HG02623 (cell line): ENCODE data around the gene COMMD10.
"Not testable (repeated sequence)": the region's sequence is repeated elsewhere in the genome, so short reads cannot be mapped to it uniquely, and the experiment has no call there.

Experiments used
- ATAC-seq: cut with Tn5 transposase; IDR thresholded peaks from one replicate; pipeline ENCODE4 v1.9.1; 2021; ENCODE audit warnings: moderate library complexity; ENCODE audit not compliant: unreplicated experiment

The COMMD10 gene

DNA sequence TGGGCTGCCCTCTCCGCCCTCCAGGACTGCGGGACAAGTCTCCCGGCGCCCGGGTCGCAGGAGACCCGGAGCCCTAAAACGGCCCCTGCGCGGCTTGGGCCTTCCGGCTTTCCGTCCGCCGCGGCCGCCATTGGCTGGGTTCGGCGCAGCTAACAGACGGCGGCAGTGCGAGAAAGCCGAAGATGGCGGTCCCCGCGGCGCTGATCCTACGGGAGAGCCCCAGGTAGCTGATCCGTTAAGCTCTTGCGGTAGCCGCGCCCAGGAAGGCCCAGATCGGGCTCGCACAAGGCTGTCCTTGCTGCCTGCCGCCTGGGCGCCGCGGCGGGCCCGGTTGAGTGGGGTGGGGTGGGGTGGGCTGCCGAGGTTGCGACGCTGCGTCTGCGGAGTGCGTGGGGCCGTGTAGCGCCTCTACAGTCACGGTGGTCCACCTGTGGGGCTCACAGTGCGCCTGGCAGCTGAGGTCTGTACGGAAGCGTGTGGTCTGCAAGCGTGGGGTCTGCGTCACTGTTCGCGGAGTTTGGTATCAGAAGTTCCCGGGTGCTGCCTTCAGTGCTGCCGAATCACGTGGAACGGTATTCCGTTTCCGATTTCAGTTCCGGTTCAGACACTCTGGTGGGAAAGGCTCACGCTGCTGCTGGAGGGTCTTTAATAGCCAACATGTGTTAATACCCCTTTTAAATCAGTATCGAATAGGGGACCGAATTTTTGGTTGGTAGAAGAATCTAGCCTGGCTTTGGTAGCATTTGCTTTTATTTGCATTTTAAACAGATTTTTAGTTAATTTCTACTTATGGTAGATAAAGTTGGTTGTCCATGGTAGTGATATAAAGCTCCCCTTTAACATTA lies at the start of gene COMMD10:
Gene COMMD10 (plus strand): TSS at position 155 of the 845 bp plus-strand sequence.
- ATAC-seq: peak; percentile 85

DNA sequence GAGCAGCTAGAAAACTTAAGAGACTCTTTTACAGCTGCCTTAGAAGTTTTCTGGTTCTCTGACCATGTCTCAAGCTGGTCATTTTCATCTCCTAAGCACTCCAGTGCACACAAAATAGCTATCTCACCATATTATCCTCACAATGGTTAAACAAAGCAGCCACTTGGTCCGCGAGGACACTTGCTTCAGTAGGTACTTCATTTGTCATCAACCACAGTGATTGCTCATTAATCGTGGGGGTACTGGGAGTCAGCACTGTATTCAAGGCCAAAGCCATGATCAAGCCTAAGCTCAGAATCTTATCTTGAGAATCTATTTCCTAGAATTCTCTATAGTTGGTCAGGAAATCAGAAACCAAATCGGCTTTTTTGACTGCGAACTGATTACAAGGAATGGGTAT lies 49.7 kb upstream of the COMMD10 start:
- no peak for ATAC-seq

DNA sequence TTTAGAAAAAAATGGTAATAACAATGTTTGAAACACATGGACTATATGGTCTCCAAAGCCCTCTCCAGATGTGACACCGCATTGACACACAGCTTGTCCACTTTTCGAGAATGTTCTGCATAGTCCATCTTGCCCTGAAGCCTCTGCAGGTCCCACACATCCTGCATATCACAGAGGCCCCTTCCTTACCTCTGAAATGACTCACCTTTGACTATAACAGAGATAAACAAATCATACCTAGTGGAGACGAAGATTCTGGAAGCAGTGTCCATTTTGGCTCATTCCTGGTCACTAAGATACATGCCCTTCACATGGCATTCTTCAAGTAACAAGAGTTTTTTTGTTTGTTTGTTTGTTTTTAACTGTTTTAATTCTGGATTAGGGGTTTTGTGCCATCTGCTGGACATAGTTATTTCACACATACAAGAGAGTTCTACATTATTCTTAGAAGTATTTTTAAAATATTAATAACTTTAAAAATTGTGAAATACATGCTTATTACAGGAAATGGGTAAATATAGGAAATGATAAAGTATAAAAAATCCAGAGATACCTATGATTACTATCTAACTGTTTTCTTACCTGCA lies 47.5 kb upstream of the COMMD10 start:
- ATAC-seq: no peak

DNA sequence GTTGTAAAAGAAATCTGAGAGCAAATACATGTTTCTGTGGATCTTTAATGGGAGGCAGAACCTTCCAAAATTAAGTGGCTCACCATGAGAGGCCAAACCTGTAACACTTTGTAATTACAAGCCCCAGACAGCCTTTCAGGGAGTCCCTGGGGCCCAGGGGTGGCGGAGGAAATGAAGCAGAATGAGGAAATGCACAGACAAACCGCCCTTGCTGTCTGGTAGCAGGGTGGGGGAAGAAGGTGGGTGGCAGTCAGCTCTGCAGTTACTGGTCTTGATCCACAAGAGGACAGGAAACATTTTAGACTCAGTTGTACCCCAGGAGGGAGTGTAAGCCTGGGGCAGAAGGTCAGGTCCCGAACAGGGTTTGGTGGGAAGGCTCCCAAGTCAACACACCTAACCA lies 46.0 kb upstream of the COMMD10 start:
- ATAC-seq: peak; percentile 79

DNA sequence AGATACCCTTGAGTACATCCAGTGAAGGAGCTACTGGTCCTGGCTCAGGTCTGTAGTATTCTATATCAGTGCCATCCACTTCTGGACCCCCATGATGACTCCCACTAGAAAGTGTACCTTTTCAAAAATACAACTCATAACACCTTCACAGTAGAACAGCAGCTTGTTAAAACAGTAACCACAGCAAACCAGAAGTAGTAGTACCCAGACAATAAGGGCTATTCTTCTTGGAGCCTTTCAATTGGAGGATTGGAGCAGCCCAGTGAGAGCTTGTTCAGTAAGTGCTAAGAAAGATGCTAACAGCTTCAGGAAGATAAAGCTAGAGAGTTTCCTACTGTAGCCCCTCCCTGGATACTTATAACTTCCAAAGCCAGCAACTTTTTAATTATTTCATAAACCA lies 42.5 kb upstream of the COMMD10 start:
- ATAC-seq: no peak

DNA sequence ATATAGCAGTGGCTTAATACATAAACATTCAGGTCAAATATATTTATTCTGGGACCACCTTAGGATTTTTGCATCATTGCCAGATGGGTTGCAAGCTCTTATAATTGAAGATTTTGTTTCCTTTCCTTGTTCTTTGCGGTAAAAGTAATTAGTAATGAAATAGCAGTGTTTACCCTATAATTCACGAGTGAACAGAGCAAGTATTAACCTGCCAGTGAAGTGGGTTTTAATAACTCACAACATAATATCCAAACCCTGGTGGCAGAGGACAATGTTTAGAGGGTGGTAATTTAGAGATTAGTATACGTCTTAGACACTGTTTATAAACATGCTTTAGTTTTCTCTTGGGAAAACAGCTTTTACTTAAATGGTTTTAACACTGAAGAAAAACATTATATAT lies 40.8 kb upstream of the COMMD10 start:
- ATAC-seq: no peak

DNA sequence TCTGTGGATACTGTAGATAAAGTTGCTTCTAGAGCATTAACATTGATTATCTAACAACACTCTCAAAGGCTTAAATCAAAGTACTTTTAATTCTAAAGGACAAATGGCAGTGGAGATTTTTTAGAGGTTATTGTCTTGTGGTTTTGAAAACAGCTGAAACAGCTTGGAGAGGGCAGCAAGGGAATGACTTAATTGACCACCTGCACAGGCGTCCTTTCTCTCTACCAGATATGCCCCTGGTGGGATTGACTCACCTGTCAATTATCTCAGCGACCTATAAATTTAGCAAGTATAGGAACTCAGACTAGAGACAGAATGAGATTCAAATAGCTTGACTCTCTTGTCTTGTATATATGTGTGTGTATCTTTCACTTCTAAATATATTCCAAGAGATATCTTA lies 39.0 kb upstream of the COMMD10 start:
- no peak for ATAC-seq

DNA sequence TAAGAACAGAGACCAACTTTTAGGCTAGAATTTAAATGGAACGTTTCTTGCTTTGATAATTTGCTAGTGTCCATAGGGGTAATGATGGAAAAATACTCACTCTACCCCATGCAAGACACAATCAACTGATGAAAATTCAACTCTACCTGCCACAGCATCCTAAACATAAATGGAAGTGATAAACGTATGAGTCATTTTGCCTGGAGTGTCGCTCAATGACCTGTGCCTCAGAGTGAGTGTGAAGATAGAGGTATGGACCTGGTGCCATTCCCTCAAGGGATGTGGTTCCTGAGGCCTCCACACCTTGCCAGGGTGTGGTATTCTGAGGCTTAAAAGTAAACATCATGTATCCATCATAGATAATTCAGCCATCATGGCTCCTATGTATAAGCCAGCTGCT lies 38.6 kb upstream of the COMMD10 start:
- ATAC-seq: no peak

DNA sequence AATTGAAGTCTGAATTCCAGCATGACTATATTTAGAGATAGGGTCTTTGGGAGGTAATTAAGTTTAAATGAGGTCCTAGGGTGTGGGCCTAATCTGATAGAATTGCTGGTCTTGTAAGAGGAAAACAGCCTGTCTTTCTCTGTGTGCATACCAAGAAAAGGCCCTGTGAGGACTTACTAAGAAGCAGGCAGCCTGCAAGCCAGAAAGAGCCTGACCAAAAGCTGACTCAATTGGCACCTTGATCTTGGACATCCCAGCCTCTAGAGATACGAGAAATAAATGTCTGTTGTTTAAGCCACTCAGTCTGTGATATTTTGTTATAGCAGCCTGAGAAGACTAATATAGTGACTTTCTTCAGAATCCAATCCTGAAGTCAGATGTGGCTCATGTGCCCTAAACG lies 38.0 kb upstream of the COMMD10 start:
- no peak for ATAC-seq

DNA sequence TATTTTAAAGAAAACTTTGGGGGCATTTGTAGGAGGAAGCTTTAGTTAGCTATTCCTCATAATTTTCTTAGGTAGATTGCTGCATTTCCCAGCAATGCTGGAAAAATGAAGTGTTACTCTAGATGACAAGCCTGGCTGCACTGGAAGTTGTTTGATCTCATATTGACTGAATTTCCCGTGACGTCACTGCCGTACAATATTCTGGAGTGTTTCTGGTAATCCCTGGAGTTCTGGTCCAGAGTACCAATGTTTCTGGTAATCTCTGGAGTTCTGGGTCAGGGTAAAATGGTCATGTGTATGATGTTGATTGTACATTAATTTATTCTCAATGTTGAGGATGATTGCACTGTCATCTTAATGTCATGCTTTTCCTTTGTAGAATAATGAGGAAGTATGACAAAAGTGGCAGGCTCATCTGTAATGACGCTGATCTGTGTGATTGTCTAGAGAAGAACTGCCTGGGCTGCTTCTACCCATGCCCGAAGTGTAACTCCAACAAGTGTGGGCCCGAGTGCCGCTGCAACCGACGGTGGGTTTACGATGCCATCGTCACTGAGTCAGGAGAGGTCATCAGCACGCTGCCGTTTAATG lies 26.4 kb upstream of the COMMD10 start:
- no peak for ATAC-seq

DNA sequence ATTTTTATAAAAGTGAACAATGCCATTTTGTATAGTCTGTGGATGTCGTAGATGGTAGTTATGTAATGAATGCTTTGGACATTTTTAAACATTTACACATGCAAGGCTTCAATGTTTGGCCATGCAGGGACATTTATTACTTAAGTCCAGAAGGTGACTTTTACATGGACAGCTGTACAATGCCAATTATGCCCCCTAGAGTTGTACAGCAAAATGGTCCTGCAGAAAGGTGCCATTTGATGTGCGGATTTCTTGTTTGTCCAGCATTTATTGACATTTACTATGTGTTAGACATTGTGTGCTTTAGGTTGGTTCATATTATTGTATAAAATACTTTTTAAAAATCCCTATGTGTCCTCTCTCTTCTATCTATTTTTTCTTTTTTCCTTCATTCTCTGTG lies 22.5 kb upstream of the COMMD10 start:
- no peak for ATAC-seq

DNA sequence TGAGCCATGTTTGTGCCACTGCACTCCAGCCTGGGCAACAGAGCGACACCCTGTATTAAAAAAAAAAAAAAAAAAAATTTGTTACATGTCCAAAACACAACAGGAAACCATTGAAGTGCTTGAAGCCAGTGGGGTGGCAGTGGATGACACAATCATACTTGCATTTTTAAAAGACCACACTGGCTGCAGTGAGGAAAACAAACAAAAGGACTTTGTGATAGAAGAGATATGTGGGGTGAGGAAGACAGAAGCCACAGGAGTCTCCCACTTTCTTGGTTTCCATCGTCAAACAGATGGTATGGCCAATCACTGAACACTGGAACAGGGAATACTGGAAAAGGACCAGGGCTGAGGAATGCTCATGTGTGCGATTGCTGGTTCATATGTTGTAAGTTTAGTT lies 20.9 kb upstream of the COMMD10 start:
- ATAC-seq: no peak

DNA sequence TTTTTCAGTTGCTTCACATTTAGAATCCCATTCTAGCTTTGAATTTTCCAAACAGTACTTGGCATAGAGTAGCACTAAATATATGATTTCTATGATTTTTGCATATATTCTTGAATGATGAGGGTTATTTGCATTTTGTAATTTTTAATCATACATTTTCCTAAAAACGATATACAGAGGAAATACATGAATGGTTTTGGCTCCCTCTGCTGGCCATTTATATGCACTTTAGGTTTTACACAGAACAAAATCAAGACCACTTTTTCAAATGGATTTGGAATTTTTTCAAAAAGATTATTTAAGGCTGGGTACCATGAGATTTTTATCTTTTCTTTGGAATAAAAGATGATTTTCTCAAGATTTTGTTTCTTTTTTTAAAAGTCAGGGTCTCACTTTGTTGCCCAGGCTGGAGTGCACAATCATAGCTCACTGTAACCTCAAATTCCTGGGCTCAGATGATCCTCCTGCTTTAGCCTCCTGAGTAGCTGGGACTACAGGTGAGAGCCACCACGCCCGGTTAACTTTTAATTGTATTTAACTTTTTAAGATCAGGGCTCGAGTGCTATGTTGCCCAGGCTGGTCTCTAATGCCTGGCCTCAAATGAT lies 16.7 kb upstream of the COMMD10 start:
- no peak for ATAC-seq

DNA sequence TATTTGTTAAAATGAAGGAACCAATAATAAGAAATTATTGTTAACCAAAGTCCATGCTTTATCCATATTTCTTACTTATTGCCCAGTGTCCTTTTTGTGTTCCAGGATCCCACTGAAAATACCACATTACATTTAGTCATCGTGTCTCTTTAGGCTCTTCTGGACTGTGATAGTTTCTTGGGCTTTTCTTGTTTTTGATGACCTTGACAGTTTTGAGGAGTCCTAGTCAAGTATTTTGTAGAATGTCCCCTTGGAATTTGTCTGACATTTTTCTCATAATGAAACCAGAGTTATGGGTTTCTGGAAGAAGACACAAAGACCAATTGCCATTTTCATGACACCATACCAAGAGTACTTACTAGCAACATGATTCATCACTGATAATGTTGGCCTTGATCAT lies 13.6 kb upstream of the COMMD10 start:
- no peak for ATAC-seq

DNA sequence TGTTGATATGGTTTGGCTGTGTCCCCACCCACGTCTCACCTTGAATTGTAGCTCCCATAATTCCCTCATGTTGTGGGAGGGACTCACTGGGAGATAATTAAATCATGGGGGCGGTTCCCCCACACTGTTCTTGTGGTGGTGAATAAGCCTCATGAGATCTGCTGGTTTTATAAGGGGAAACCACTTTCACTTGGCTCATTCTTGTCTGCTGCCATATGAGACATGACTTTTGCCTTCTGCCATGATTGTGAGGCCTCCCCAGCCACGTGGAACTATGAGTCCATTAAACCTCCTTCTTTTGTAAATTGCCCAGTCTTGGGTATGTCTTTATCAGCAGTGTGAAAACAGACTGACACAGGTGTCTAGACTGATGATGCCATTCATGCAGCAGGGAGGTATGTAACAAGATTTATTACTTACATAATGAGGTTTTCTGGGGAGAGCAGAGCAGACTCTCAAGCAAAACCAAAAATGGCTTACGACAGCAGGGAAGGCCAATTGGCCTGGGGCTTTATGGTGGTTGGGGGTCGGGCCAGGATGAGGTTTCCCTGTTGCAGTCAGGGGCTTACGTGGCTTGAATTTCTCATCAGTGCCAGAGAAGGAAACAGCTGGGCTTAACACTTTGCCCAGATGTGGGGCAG lies 9.5 kb upstream of the COMMD10 start:
- no peak for ATAC-seq

DNA sequence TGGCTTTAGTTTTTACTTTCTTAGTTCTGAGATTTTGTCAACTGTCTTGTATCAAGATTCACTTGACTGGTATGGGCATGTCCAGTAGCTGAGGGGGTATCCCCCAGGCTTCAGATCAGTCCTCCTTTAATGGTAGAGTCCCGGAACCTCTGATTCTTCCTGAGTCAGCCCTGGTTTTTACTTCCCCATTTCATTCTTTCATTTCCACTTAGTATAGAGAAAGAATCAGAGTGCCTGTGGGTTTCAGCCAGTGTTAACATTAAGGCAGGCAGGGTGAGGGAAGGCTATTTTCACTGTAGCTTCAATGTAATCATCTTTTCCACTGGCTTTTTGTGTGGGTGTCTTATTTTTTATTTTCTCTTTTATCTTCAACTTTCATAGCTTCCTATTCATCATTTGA lies 8.3 kb upstream of the COMMD10 start:
- ATAC-seq: peak; percentile 99

DNA sequence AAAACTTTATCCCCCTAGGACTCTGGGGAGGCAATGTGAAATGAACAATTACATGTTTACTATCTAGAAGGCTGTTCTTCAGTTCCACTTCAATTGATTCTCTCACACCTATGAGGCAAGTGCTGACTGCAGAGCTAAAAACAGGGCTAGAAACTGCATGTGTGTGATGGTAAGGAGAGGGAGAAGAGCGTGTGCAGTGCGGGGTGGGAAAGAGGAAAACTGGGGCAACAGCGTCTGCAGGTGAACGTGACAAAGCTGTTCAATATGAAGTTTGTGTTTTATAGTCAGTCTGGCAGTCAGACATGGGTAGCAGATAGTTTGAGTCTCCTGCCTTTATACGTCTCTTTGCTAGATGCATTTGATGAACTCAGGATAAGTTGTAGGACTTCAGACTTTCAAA lies 6.6 kb upstream of the COMMD10 start:
- no peak for ATAC-seq

DNA sequence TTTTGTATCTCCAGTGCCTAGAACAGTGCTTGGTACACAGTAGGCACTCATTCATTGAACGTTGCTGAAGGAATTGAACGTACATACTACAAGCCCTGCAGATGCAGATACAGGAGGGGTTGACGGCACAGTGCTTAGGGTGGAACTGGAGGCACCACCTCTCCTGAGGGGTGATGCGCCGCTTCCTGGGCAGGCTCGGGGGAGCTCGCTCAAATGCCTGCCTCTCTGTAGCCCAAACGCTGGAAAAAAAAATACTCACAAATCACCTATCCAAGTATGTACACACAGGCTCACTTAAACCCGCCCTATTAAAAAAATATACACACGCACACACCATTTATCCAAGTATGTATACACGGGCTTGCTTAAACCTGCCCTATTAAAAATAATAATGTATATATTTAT lies 536 bp upstream of the COMMD10 start:
- peak; percentile 28 for ATAC-seq

DNA sequence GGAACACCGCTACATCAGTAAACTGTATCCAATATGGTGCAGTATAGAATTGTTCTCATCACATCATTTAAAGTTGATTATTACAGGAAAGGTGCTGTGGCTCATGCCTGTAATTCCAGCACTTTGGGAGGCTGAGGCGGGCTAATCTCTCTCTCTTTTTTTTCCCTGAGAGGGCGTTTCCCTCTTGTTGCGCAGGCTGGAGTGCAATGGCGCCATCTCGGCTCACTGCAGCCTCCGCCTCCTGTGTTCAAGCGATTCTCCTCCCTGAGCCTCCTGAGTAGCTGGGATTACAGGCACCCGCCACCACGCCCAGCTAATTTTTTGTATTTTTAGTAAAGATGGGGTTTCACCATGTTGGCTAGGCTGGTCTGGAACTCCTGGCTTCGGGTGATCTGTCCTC lies 1.5 kb downstream of the COMMD10 start:
- ATAC-seq: not testable (repeated sequence)

DNA sequence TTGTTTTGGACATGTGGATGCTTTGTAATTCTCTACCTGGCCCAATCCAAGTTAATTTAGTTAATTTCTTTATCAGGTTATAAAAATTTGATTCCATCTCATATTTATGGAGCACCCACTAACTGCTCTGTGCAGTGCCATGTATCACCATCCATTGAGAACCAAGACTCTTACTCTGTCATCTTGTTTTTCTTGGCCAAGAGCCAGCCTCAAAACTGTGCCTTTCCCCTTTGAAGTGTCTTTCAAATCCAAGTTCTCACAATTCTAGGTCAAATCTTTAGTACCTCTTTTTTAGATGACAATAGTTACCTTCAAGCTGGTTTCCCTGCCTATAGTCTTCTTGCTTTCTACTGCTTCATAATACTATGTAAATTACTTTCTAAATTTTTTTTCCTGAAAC lies 3.2 kb downstream of the COMMD10 start:
- no peak for ATAC-seq

DNA sequence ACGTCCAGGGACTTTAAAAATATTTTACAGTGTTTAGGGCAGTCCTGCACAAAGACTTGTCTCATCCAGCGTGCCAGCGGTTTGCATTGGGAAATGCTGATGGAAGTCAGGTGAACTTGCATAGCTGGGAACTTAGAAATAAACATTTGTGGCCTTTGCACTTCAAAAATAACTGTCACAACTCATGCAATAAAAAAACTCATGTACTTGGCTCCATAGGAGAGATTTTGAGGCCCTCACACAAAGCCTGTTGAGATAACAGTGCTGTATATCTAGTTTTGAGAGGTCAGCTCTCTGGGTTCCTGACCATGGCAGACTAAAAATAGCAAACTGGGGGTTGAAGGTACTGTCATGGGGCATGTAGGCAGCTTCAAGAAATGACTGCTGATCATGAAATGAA lies 5.5 kb downstream of the COMMD10 start:
- ATAC-seq: no peak
